Lung (tissue), 12 donors: Measurements from ENCODE around the gene WHRN. TPM values are rescaled to one million over a fixed set of nuclear protein-coding genes. Genes with fewer than 3 reads are reported as not detected.

Experiments used
- ATAC-seq: fragments of 200-7000 bp; cut with Tn5 transposase; one replicate; pipeline ENCODE4 v1.9.1; 2020; ENCODE audit warnings: moderate number of reproducible peaks; ENCODE audit not compliant: insufficient read depth, low FRiP score
- DNase-seq, 3 donors: peaks; one replicate each; pipeline ENCODE4 v3.0.0-alpha.2; 2013 to 2017
- H3K27ac ChIP-seq, 2 donors: one replicate each; pipeline ENCODE4 v1.5.1; 2013; ENCODE audit warnings: mild to moderate bottlenecking in 2 of 2, moderate library complexity in 2 of 2, control low read depth in 1 of 2, inconsistent platforms in 1 of 2, low read depth in 1 of 2, low read length in 1 of 2
- H3K27me3 ChIP-seq, 3 donors: one replicate each; pipeline ENCODE4 v1.5.1; 2013; ENCODE audit warnings: low read length in 2 of 3; ENCODE audit not compliant: control insufficient read depth in 3 of 3, insufficient read depth in 3 of 3
- H3K36me3 ChIP-seq, 4 donors: one replicate each; pipeline ENCODE4 v1.5.1; 2013; ENCODE audit warnings: low read length in 4 of 4, mild to moderate bottlenecking in 1 of 4, moderate library complexity in 1 of 4; ENCODE audit not compliant: control insufficient read depth in 4 of 4, insufficient read depth in 4 of 4
- H3K4me1 ChIP-seq, 5 donors: one replicate each; pipeline ENCODE4 v1.5.1; 2013; ENCODE audit warnings: low read length in 5 of 5, mild to moderate bottlenecking in 2 of 5, moderate library complexity in 1 of 5; ENCODE audit not compliant: control insufficient read depth in 5 of 5, insufficient read depth in 5 of 5
- H3K4me3 ChIP-seq: one replicate; pipeline ENCODE4 v1.5.1; 2013; ENCODE audit warnings: mild to moderate bottlenecking, control low read depth, moderate library complexity
- H3K9ac ChIP-seq, 2 donors: one replicate each; pipeline ENCODE4 v1.5.1; 2013; ENCODE audit warnings: low read length in 2 of 2, control low read depth in 1 of 2; ENCODE audit not compliant: insufficient read depth in 1 of 2
- H3K9me3 ChIP-seq, 4 donors: one replicate each; pipeline ENCODE4 v1.5.1; 2013; ENCODE audit warnings: low read length in 3 of 4, mild to moderate bottlenecking in 1 of 4, moderate library complexity in 1 of 4; ENCODE audit not compliant: control insufficient read depth in 4 of 4, insufficient read depth in 3 of 4
- CTCF ChIP-seq: IDR thresholded peaks from 2 replicates; pipeline ENCODE4 v1.5.1; 2012; ENCODE audit warnings: mild to moderate bottlenecking; ENCODE audit errors: control extremely low read depth, extremely low read depth
- WGBS, 2 donors: extraction: QIAGEN DNeasy Blood & Tissue Kit; methylation state at CpG; one replicate each; pipeline ENCODE4 v1.1.7; 2013; 5-methylcytosine and 5-hydroxymethylcytosine counted together
- polyA plus RNA-seq, 2 donors: library from polyadenylated mRNA; stranded (reverse); fragments of 200-250 nt; gene quantifications; one replicate each; pipeline ENCODE4 v1.2.1, GENCODE V29; 2013
- total RNA-seq, 2 donors: library from RNA; depleted of rRNA in 1 of 2; stranded (reverse); fragments of >200 nt in 1 of 2; gene quantifications; one replicate each; pipeline ENCODE4 v1.2.1, GENCODE V29; 2014 to 2021
- donor health status: control.
- donor health status: control.
- donor health status: Bipolar disorder and iron deficiency.
- donor health status: healthy.
- donor health status: DM: yes; HTN: yes; CAD: no.

Gene WHRN
- total and polyA plus RNA-seq, 4 donors = 3.1 to 11.7 (median 5.6) TPM

GRCh38 chr9:114370968-114371320 lies 134.3 kb downstream of the WHRN start:
- Histone ChIP-seq H3K36me3 (peaks cover 0 to 29% (median 27%) of the 10 kb centered on the region in 4 donors), H3K9me3 (no peaks in the 10 kb centered on the region), H3K4me3 (no peak overlapping the region), H3K27me3 (no peaks in the 10 kb centered on the region), H3K4me1 (peaks cover 0 to 25% (median 8%) of the 10 kb centered on the region in 5 donors), H3K27ac (peak overlapping the region in 1 of 2 donors; percentile 21), H3K9ac (no peak overlapping the region)
- ATAC-seq = no peak
- no peak for TF ChIP-seq CTCF
- 67 to 70% methylated on average over 4 of the region's 4 CpGs for WGBS, 2 donors
- no peak for DNase-seq

- H3K9ac ChIP-seq = no peak overlapping the region
- peak overlapping the region in 1 of 2 donors; percentile 16 for H3K27ac ChIP-seq
- no peaks in the 10 kb centered on the region for H3K9me3 ChIP-seq
- ATAC-seq (no peak), DNase-seq (no peak)
- WGBS, 2 donors = 73 to 80% methylated on average over 6 of the region's 6 CpGs
- H3K4me3 ChIP-seq = no peak overlapping the region
- H3K4me1 ChIP-seq = peaks cover 0 to 25% (median 8%) of the 10 kb centered on the region in 5 donors
- no peak for TF ChIP-seq CTCF
- no peaks in the 10 kb centered on the region for H3K27me3 ChIP-seq
- peaks cover 0 to 30% (median 29%) of the 10 kb centered on the region in 4 donors for H3K36me3 ChIP-seq
Measured at GRCh38 chr9:114370251-114370967, 134.9 kb downstream of the WHRN start.

GRCh38 chr9:114369216-114370130 lies 135.8 kb downstream of the WHRN start:
- no peak for DNase-seq
- peaks cover 0 to 25% (median 8%) of the 10 kb centered on the region in 5 donors for H3K4me1 ChIP-seq
- no peak for ATAC-seq
- WGBS, 2 donors = 94 to 95% methylated on average over 9 of the region's 9 CpGs
- H3K27ac ChIP-seq = no peak overlapping the region
- H3K9ac ChIP-seq = no peak overlapping the region
- no peak for TF ChIP-seq CTCF
- no peaks in the 10 kb centered on the region for H3K27me3 ChIP-seq
- H3K9me3 ChIP-seq = no peaks in the 10 kb centered on the region
- peaks cover 0 to 36% (median 32%) of the 10 kb centered on the region in 4 donors for H3K36me3 ChIP-seq
- no peak overlapping the region for H3K4me3 ChIP-seq
